K562 (cell line): ENCODE results near the gene B3GALNT2. TPM values are rescaled to one million over a fixed set of nuclear protein-coding genes. Genes with fewer than 3 reads are reported as not detected.
A peak's percentile ranks its signal among the peaks of the same experiment; 100 is the strongest.

Experiments
- CREB3 ChIP-seq: fragments of 450-650 bp; conservative IDR thresholded peaks from 2 replicates; pipeline ENCODE4 v1.6.1; 2016; ENCODE audit warnings: missing genetic modification characterization, low read depth, mild to moderate bottlenecking, missing compliant biosample characterization, moderate library complexity
- EHMT2 ChIP-seq: fragments of 450-650 bp; IDR thresholded peaks from 2 replicates; pipeline ENCODE4 v1.6.1; 2018; ENCODE audit warnings: antibody characterized with exemption
- FOXM1 ChIP-seq, 2 experiments: fragments of 450-650 bp in 1 of 2; sonication (generic) in 1 of 2; formaldehyde crosslinking in 1 of 2; IDR thresholded peaks; 2 replicates each; pipeline versions ENCODE4 v1.6.1 to v1.9.0; 2017 to 2022; ENCODE audit warnings: low read depth in 2 of 2, mild to moderate bottlenecking in 2 of 2, missing genetic modification reagents in 1 of 2, moderate library complexity in 1 of 2
- KLF16 ChIP-seq: IDR thresholded peaks from 2 replicates; pipeline ENCODE4 v1.6.1; 2016; ENCODE audit warnings: antibody characterized with exemption
- MCM3 ChIP-seq: fragments of 450-650 bp; IDR thresholded peaks from 2 replicates; pipeline ENCODE4 v1.6.1; 2016
- MTA3 ChIP-seq: fragments of 450-650 bp; formaldehyde crosslinking; IDR thresholded peaks from 2 replicates; pipeline ENCODE4 v1.6.1; 2017; ENCODE audit warnings: mild to moderate bottlenecking, borderline replicate concordance
- NCOR1 ChIP-seq: fragments of 450-650 bp; IDR thresholded peaks from 2 replicates; pipeline ENCODE4 v1.6.1; 2016; ENCODE audit warnings: mild to moderate bottlenecking, moderate library complexity
- NKRF ChIP-seq: fragments of 450-650 bp; IDR thresholded peaks from 2 replicates; pipeline ENCODE4 v1.6.1; 2016; ENCODE audit warnings: borderline replicate concordance
- PKNOX1 ChIP-seq: fragments of 450-650 bp; IDR thresholded peaks from 2 replicates; pipeline ENCODE4 v1.6.1; 2016
- POLR2AphosphoS2 ChIP-seq: IDR thresholded peaks from 2 replicates; pipeline ENCODE4 v1.6.1; 2012; ENCODE audit warnings: low read length, improper control_type of control experiment
- PRMT5 ChIP-seq: sonication (generic); formaldehyde crosslinking; IDR thresholded peaks from 2 replicates; pipeline ENCODE4 v1.5.0; 2020; ENCODE audit warnings: missing genetic modification reagents
- PYGO2 ChIP-seq: fragments of 450-650 bp; IDR thresholded peaks from 2 replicates; pipeline ENCODE4 v1.6.1; 2016; ENCODE audit warnings: mild to moderate bottlenecking, missing genetic modification characterization, moderate library complexity, missing compliant biosample characterization
- RBM22 ChIP-seq: fragments of 200-400 bp; formaldehyde crosslinking; IDR thresholded peaks from 2 replicates; pipeline ENCODE4 v1.6.1; 2018; ENCODE audit warnings: low read length, low read depth; ENCODE audit not compliant: poor library complexity, severe bottlenecking
- RFX5 ChIP-seq: IDR thresholded peaks from 2 replicates; pipeline ENCODE4 v1.6.1; 2011; ENCODE audit warnings: low read depth, mild to moderate bottlenecking, improper control_type of control experiment, low read length
- RFX7 ChIP-seq: fragments of 250-450 bp; sonication (Bioruptor Pico); IDR thresholded peaks from 2 replicates; pipeline ENCODE4 v1.5.1; 2021; ENCODE audit warnings: mild to moderate bottlenecking
- SNRNP70 ChIP-seq: fragments of 200-400 bp; formaldehyde crosslinking; optimal IDR thresholded peaks from 2 replicates; pipeline ENCODE3; 2017; ENCODE audit warnings: low read depth, low read length
- THAP7 ChIP-seq: fragments of 250-450 bp; sonication (Bioruptor Pico); IDR thresholded peaks from 2 replicates; pipeline ENCODE4 v1.5.0; 2021
- ZBTB12 ChIP-seq: fragments of 250-450 bp; sonication (Bioruptor Pico); IDR thresholded peaks from 2 replicates; pipeline ENCODE4 v1.4.0; 2020
- ZC3H4 ChIP-seq: sonication (generic); formaldehyde crosslinking; IDR thresholded peaks from 2 replicates; pipeline ENCODE4 v1.9.0; 2021; ENCODE audit warnings: missing genetic modification reagents, borderline replicate concordance
- ZNF146 ChIP-seq: IDR thresholded peaks from one replicate; pipeline ENCODE4 v1.6.1; 2018; ENCODE audit warnings: missing compliant biosample characterization; ENCODE audit not compliant: unreplicated experiment
- ZNF184 ChIP-seq: sonication (generic); formaldehyde crosslinking; IDR thresholded peaks from 2 replicates; pipeline ENCODE4 v1.5.0; 2020; ENCODE audit warnings: missing genetic modification reagents
- ZNF282 ChIP-seq: sonication (generic); formaldehyde crosslinking; IDR thresholded peaks from 2 replicates; pipeline ENCODE4 v1.8.1; 2023; ENCODE audit warnings: missing genetic modification reagents
- ZSCAN32 ChIP-seq: fragments of 450-650 bp; formaldehyde crosslinking; IDR thresholded peaks from 2 replicates; pipeline ENCODE4 v1.4.0; 2020; ENCODE audit warnings: mild to moderate bottlenecking, moderate library complexity
- polyA plus RNA-seq, 8 experiments: library from polyadenylated mRNA; depleted of rRNA in 4 of 8; stranded (reverse) in 5 of 8; unstranded in 3 of 8; fragments of >200 nt; fragmentation: Nextera tagmentation in 2 of 8; fragmentation: Illumina TruSeq in 1 of 8; extraction: Ambion mirVana in 2 of 8; extraction: Trizol in 1 of 8; gene quantifications; 2 replicates each; pipeline versions ENCODE4 v1.2.1 to v1.2.3, GENCODE V29; 2011 to 2014; ENCODE audit warnings: inconsistent platforms in 1 of 8, missing spikeins in 1 of 8
- total RNA-seq, 7 experiments: library from RNA; depleted of rRNA in 6 of 7; stranded (reverse); fragments of >200 nt in 6 of 7; fragmentation: Illumina TruSeq in 2 of 7; extraction: Trizol in 2 of 7; gene quantifications; 2 replicates each; pipeline versions ENCODE4 v1.2.1 to v1.2.3, GENCODE V29; 2011 to 2021; ENCODE audit warnings: low replicate concordance in 1 of 7

B3GALNT2 gene
- total and polyA plus RNA-seq, 9 of the 15 experiments (the other 6 are each of a cell fraction or from before 2014, with no cell fraction given) = 2.0 to 31.7 (median 22.9) TPM

GRCh38 chr1:235504494-235505222 is 406 bp upstream of the B3GALNT2 start (continued):
- no peak for TF ChIP-seq FOXM1 (IDR thresholded peaks at IDR 0.05; ENCODE audit: low read depth)
- peak; percentile 14; the same call in 1 of the 2 replicates for TF ChIP-seq FOXM1 (CRISPR knock-in tag; IDR thresholded peaks at IDR 0.05; ENCODE audit: low read depth)
- peak; percentile 40; the same call in 1 of the 2 replicates for TF ChIP-seq KLF16
- TF ChIP-seq PKNOX1 = peak; percentile 89
- no peak for TF ChIP-seq ZNF282 (CRISPR knock-in tag)
- TF ChIP-seq ZNF146 (CRISPR knock-in tag) = no peak
- peak; percentile 93; the same call in 1 of the 2 replicates for TF ChIP-seq MTA3
- no peak for TF ChIP-seq EHMT2
- no peak for TF ChIP-seq ZNF184 (CRISPR knock-in tag)
- no peak for TF ChIP-seq RFX7
- no peak for TF ChIP-seq RFX5
- TF ChIP-seq SNRNP70 = no peak
- peak; percentile 66; the same call in 1 of the 2 replicates for TF ChIP-seq POLR2AphosphoS2
- no peak for TF ChIP-seq ZSCAN32 (CRISPR knock-in tag)
- TF ChIP-seq ZC3H4 (CRISPR knock-in tag) = peak; percentile 91; the same call in 1 of the 2 replicates
- peak; percentile 21 for TF ChIP-seq RBM22
- TF ChIP-seq CREB3 (tag) = no peak
- no peak for TF ChIP-seq MCM3
- no peak; the same call in 1 of the 2 replicates for TF ChIP-seq NCOR1
- no peak; the same call in 1 of the 2 replicates for TF ChIP-seq PRMT5 (CRISPR knock-in tag)
- no peak; the same call in 1 of the 2 replicates for TF ChIP-seq NKRF
- peak; percentile 96 for TF ChIP-seq ZBTB12 (CRISPR knock-in tag)
- TF ChIP-seq THAP7 = no peak
- TF ChIP-seq PYGO2 (tag) = no peak
